ENCODE measurements around the gene NLGN1. TPM values are rescaled to one million over a fixed set of nuclear protein-coding genes. Genes with fewer than 3 reads are reported as not detected.

NLGN1 gene
- polyA plus RNA-seq, 2 of the 4 experiments (the other 2 are of a cell fraction) = not detected

- ATAC-seq (no peak), DNase-seq (ENCODE audit: low read depth in 1 of 2, low spot score in 1 of 2) (no peak), FAIRE-seq (no peak)
- ChIA-PET CTCF (no interaction called here), POLR2A (no interaction called here)
- WGBS (ENCODE audit: missing lambda C conversion rate) = 10% methylated on average over 1 of the region's 1 CpG
- no peak for TF ChIP-seq ZFP36 (IDR thresholded peaks at IDR 0.05; ENCODE audit: borderline replicate concordance, partially characterized antibody)
- no peak for TF ChIP-seq CBX8 (IDR thresholded peaks at IDR 0.05)
- TF ChIP-seq KDM1A (IDR thresholded peaks at IDR 0.05; ENCODE audit: low read depth) = no peak
- no peak for TF ChIP-seq FOSB (CRISPR knock-in tag; IDR thresholded peaks at IDR 0.05)
- no peak for TF ChIP-seq HMGXB4 (CRISPR knock-in tag; IDR thresholded peaks at IDR 0.05; ENCODE audit: borderline replicate concordance)
- TF ChIP-seq ZC3H11A (IDR thresholded peaks at IDR 0.05) = no peak
- TF ChIP-seq ELK1 (IDR thresholded peaks at IDR 0.05; ENCODE audit: low read depth, low read length) = no peak
- no peak for TF ChIP-seq MAX (IDR thresholded peaks at IDR 0.05)
- no peaks in the 10 kb centered on the region for H3K9me3 ChIP-seq
- no peak overlapping the region for H3K4me2 ChIP-seq
- no peak overlapping the region for H3K4me3 ChIP-seq
- H3K27ac ChIP-seq = no peak overlapping the region
- no peaks in the 10 kb centered on the region for H3K4me1 ChIP-seq
Measured at GRCh38 chr3:174146008-174146407, 748.5 kb downstream of the NLGN1 start.

GRCh38 chr3:174147798-174148197, 750.3 kb downstream of the NLGN1 start:
- no peak overlapping the region for H3K4me2 ChIP-seq
- no peaks in the 10 kb centered on the region for H3K4me1 ChIP-seq
- no peak for DNase-seq (ENCODE audit: low read depth in 1 of 2, low spot score in 1 of 2)
- TF ChIP-seq HEYL (CRISPR knock-in tag; IDR thresholded peaks at IDR 0.05) (no peak), CHD2 (IDR thresholded peaks at IDR 0.05; ENCODE audit: low read length, partially characterized antibody) (no peak), ZFP36 (IDR thresholded peaks at IDR 0.05; ENCODE audit: borderline replicate concordance, partially characterized antibody) (no peak), RNF2 (IDR thresholded peaks at IDR 0.05; ENCODE audit: borderline replicate concordance, low read depth) (no peak), BCL3 (IDR thresholded peaks at IDR 0.05) (no peak), SMC3 (IDR thresholded peaks at IDR 0.05) (no peak), RAD21 (conservative IDR thresholded peaks at IDR 0.05 in 1 of 2, IDR thresholded peaks at IDR 0.05 in 1 of 2) (no peak), POLR2AphosphoS2 (conservative IDR thresholded peaks at IDR 0.05; ENCODE audit: low read length) (no peak), ZSCAN20 (CRISPR knock-in tag; IDR thresholded peaks at IDR 0.05) (no peak), HDAC2 (IDR thresholded peaks at IDR 0.05) (no peak), NFE2L2 (conservative IDR thresholded peaks at IDR 0.05; ENCODE audit: low read length) (no peak), EHF (CRISPR knock-in tag; IDR thresholded peaks at IDR 0.05) (no peak), PHF8 (IDR thresholded peaks at IDR 0.05; ENCODE audit: borderline replicate concordance, low read depth) (no peak), FOSL2 (IDR thresholded peaks at IDR 0.05) (no peak), FOSL2 (CRISPR knock-in tag; IDR thresholded peaks at IDR 0.05) (no peak), JUN (IDR thresholded peaks at IDR 0.05) (no peak), POLR2A (IDR thresholded peaks at IDR 0.05; ENCODE audit: low read length) (no peak)
- no peaks in the 10 kb centered on the region for H3K9me3 ChIP-seq
- ChIA-PET CTCF (no interaction called here), POLR2A (no interaction called here)
- no peak overlapping the region for H3K27ac ChIP-seq
- no peak for FAIRE-seq
- H3K4me3 ChIP-seq = no peak overlapping the region
- ATAC-seq = no peak
